RWPE1 (cell line): ENCODE data around the gene CERS5.

ENCODE experiments used
- CTCF ChIA-PET: fragments of 350-600 bp; sonication (Branson Sonifier 250); formaldehyde crosslinking; extraction: SDS; loops from one replicate; lab custom pipeline; 2021; lab: Yijun Ruan, JAX
- POLR2A ChIA-PET: fragments of 400-600 bp; formaldehyde crosslinking; extraction: SDS; loops from one replicate; lab custom pipeline; 2020; ENCODE audit warnings: antibody characterized with exemption; ENCODE audit not compliant: low non-redundant PET; lab: Yijun Ruan, JAX
- DNase-seq: peaks from one replicate; pipeline ENCODE4 v3.0.0; 2012; ENCODE audit warnings: low spot score
- H3K27ac ChIP-seq: fragments of 450-650 bp; 2 replicates; pipeline ENCODE4 v1.5.1; 2017
- CTCF ChIP-seq: fragments of 450-650 bp; conservative IDR thresholded peaks from 2 replicates; pipeline ENCODE4 v1.5.1; 2017; ENCODE audit warnings: low read depth, mild to moderate bottlenecking

Gene CERS5

GRCh38 chr12:50211392-50212070, 44.4 kb upstream of the CERS5 start:
- no peak for DNase-seq
- POLR2A ChIA-PET = no interaction called here
- CTCF ChIA-PET = interaction anchor here (0.5 to 1.1 kb wide), 2 partner anchors 100 to 429 kb away, joined by 3 to 5 read pairs; partner anchors contain the start of gene COX14
- H3K27ac ChIP-seq = peak overlapping the region; percentile 83
- no peak for TF ChIP-seq CTCF

- POLR2A ChIA-PET = no interaction called here
- no peak for DNase-seq
- no peak overlapping the region for H3K27ac ChIP-seq
- no peak for TF ChIP-seq CTCF
- CTCF ChIA-PET = no interaction called here
Observed at GRCh38 chr12:50207424-50207823, 40.3 kb upstream of the CERS5 start.

- POLR2A ChIA-PET = no interaction called here
- no peak for TF ChIP-seq CTCF
- H3K27ac ChIP-seq = no peak overlapping the region
- CTCF ChIA-PET = interaction anchor here (0.6 to 1.2 kb wide), 2 partner anchors 16 to 112 kb away, joined by 3 to 7 read pairs; no protein-coding TSS in a partner anchor
- no peak for DNase-seq
Observed at GRCh38 chr12:50205648-50206047, 38.5 kb upstream of the CERS5 start.

- POLR2A ChIA-PET = no interaction called here
- no peak for TF ChIP-seq CTCF
- CTCF ChIA-PET = interaction anchor here (0.6 kb wide), 1 partner anchor 414 kb away, joined by 3 read pairs; no protein-coding TSS in a partner anchor
- no peak for DNase-seq
- peak overlapping the region; percentile 73 for H3K27ac ChIP-seq
Observed at GRCh38 chr12:50203691-50204090, 36.5 kb upstream of the CERS5 start.

GRCh38 chr12:50201987-50202521, 34.9 kb upstream of the CERS5 start:
- no peak for TF ChIP-seq CTCF
- ChIA-PET CTCF (interaction anchor here (0.6 to 1.4 kb wide), 3 partner anchors 82 to 113 kb away, joined by 3 to 8 read pairs (median 3); no protein-coding TSS in a partner anchor), POLR2A (interaction anchor here (0.7 kb wide), 1 partner anchor 35 kb away, joined by 3 read pairs; the partner anchor contains the start of gene CERS5)
- peak overlapping the region; percentile 78 for H3K27ac ChIP-seq
- DNase-seq = peak; percentile 81

GRCh38 chr12:50200552-50201273, 33.5 kb upstream of the CERS5 start:
- H3K27ac ChIP-seq = peak overlapping the region; percentile 34; the same call in 1 of the 2 replicates
- TF ChIP-seq CTCF = no peak
- CTCF ChIA-PET = interaction anchor here (0.5 to 0.9 kb wide), 3 partner anchors 22 to 878 kb away, joined by 3 to 6 read pairs (median 3); no protein-coding TSS in a partner anchor
- POLR2A ChIA-PET = no interaction called here
- no peak for DNase-seq
